GM19328 (cell line): ENCODE measurements around the gene KAZALD1.

Experiments
- ATAC-seq: cut with Tn5 transposase; IDR thresholded peaks from one replicate; pipeline ENCODE4 v1.9.1; 2021; ENCODE audit warnings: mild to moderate bottlenecking, moderate library complexity; ENCODE audit not compliant: unreplicated experiment

Gene KAZALD1

DNA sequence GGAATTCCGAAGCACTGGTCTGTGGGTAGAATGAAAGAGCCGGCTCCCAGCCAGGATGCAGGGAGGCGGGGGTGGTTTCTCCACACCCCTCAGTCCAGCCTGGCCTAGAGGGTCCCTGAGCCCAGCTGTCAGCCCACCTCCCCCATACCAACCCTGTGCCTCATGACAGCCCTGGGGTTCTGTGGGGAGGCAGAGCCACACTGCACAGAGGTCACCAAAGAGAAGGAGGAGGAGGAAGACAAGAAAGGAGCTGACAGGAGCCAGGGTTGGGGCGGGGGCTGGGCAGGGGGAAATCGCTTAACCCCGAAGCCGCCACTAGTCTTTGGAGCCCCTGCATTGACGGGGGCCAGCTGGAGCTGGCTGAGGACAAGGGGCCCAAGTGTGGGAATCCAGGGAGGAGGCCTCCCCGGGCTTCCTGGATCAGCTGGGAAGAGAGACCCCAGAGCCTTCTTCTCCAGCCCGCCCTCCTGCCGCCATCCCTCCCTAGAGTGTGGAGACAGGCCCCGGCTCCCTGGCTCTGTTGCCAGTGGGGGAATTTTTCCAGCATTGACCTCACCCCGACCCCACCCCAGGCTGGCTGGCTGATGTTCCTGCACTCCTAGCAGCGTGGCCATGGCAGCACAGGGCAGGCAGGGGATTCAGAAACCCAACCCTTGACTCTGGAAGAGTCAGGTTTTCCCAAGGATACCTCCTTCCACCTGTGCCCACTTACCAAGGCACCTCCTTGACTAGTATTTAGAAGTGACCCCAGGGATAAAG is 32.5 kb downstream of the KAZALD1 start:
- no peak for ATAC-seq

DNA sequence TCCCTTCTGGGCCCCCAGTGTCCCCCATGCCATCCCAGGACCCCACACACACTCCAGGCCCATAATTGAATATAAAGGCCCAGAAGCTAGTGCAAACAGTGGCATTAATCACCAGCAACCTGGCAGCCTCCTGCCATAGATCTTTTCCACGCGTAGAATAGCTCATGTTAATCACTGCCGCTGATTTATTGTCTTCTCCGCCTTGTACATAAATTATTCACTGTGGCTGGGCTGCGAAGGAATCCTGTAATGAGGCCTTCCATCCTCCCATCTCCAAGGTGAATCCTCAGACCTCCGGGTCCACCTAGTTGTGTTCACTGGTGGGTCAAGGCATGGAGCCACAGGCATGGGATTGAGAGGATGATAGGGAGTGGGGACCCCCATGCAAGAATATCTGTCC is 33.2 kb downstream of the KAZALD1 start:
- no peak for ATAC-seq

DNA sequence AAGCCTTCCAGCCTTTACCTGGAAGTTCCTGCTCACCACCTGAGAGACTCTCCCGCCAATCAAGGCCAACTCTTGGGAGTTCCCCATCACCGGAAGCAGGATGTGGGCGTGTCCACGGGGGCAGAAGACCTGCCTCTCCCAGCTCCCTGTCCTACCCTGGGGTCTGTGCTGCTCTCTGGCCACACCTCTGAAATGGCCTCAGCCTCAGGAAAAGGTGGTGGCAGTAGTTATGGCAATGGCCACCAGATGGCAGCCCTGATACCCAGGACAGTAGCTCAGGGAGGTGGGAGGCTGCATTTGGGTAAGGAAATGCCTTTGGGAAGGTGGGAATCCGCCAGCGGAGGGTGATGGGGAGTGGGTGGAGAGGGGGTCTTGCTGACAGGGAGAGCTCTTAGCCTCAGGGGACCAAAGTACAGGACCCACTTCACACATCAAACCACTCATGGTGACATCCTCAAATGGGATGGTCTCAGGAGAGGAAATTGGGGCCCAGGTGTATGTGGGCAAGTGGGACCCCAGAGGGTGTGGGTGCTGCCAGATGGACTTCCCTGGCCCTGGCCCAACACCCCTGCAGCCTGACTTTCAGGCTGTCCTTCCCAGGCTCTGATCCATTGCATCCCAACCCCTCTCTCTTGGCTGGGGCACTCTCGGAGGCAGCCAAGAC is 33.9 kb downstream of the KAZALD1 start:
- ATAC-seq: no peak

DNA sequence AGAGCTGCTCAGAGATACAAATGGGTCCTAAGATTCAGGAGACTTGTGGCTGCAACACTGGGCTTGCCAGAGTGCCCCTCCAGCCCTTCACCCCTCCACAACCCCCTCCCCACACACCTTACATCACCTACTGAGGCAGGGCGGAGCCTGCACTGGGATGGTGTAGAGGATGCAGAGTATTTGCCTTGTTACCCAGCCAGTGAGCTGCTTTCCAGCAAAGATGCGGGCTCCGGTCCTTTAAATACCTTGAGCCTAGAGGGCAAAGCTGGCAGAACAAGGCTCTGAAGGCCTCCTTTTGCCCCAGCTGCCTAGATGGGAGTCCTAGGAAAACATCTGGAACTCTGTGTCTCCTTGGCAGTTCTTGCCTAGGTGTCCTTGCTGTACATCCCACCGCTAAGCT is 34.6 kb downstream of the KAZALD1 start:
- ATAC-seq: no peak

DNA sequence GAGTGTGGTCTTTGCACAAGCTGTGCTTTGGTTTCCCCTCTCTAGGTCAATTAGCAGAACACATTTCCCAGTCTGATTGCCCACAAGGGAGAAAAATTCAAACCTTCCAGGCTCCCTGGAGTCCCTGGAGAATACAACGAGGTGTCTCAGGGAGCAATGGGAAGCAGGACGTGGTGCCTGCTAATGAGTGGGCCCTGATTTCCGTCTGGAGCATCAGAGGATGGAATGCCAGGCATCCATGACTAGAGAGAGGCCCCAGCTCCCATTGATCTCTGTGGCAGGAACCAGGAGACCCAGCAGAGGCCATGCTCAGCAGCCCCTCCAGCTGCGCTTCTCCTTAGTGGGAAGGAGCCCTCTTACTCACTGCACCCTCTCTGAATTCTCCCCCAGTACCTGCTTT is 36.1 kb downstream of the KAZALD1 start:
- ATAC-seq: no peak

DNA sequence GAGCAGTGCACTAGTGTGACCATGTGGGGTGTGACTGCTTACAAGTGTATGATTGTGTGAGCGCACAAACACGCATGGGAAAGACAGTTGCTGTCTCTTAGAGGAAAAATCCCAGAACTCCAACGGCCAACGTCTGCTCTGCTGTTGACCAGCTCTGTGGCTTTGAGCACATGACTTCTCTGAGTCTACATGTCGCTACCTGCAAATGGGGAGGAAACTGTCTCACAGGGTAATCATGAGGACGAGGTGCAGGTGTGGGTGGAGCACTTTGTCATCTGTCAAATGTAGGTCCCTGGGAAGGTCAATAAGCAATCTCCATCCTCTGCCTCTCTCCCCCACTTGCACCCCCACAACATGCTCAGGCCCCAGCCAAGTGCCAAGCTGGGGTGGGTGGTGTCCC is 38.1 kb downstream of the KAZALD1 start:
- no peak for ATAC-seq

DNA sequence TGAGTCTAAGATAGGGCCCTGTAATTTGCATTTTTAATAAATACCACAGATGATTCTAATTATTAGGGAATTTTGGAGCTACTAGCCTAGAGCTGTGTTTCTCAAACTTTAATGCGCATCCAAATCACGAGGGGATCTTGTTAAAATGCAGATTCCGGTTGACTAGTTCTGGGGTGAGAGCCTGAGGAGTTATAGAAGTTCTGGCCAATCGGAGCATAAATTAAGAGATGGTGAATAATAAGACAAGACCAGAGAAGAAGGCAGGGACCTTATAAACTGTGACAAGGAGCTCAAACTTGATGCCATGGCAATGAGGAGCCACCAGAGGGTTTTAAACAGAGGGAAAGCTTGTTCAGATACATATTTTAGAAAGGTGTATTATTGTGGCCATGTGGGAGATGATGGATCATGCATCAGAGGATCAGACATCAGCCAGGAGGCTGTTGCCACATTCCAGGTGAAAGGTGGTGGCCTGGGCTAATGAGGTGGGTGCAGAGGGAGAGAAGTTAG is 39.6 kb downstream of the KAZALD1 start:
- ATAC-seq: no peak

DNA sequence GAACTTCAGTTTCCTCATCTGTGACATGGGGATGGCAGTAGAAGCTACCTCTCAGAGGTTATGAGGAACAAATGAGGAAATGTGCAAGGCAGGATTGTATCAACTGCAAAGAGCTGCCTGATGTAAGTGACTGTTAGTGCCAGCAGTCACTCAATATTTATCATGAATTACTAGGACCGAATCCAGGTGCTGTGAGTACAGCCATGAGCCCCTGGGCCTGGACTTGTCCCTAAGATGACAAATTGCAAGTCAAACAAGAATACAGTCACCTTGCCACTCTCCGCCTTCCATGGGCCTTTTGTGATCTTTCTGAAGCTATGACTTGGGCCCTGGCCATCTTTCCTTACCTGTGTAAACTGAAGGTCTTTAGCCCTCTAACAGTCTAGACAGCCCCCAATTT is 41.6 kb downstream of the KAZALD1 start:
- ATAC-seq: no peak

DNA sequence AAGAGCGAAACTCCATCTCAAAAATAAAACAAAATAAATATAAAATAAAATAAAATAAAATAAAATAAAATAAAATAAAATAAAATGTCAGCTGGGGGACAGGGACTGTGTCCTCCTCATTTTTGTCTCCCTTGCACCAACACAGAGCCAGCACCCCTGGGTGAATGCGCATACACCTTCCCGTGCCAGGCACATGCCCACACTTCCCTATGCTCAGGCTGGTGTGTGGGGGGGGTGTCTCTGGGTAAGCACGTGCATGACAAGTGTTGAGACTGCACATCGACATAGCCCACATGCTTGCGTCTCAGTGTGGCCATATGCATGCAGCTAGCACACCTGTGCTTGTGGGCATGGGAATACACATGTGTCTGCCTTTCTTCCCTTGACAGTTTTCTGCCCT is 44.6 kb downstream of the KAZALD1 start:
- ATAC-seq: no peak

DNA sequence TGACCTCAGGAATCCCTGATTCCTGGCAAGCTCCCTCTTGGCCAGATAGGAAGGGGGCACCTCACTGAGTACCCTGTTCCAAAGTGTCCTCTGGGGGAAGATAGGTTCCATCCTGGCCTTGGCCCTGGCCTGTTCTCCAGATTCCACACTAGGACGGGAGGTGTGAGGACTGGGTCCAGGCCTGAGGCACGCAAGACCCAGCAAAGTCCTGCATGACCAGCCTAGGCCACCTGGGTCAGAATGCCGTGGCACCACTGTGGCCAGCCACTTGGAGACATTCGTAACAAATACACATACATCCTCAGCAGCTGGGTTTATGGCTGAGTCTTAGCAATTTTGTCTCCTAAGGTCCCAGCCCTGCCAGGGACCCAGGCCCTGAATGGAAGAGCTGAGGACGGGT is 46.0 kb downstream of the KAZALD1 start:
- ATAC-seq: no peak

DNA sequence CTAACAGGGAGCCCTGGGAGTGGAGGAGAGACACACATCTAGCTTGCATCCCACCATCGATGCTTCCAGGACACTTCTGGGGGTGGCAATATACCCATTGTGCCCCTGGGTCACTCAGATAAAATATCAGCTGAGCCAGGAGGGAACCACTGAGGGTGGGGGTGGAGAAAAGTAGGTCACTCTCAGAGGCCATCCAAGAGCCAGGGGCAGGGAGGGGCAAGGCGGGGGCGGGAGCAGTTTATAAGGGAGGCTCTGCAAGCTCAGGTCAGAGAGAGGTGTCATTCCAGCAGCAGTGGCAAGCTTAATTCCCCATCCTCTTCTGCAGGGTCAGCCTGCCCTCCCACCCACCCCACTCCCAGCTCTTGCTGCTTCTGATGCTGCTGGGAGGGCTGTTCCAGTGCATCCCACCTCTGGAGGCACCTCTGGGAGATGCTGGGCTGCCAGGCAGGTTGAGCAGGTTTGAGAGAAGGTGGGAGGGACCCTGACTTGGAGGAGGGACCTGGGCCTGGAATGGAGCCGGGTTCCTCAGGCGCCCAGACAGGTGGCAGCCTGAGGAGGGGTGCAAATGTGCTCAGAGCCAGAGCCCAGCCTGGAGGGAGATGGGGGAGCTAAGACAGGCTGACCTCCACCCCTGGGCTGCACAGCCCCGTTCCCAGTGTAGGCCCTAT is 49.2 kb downstream of the KAZALD1 start:
- ATAC-seq: no peak

DNA sequence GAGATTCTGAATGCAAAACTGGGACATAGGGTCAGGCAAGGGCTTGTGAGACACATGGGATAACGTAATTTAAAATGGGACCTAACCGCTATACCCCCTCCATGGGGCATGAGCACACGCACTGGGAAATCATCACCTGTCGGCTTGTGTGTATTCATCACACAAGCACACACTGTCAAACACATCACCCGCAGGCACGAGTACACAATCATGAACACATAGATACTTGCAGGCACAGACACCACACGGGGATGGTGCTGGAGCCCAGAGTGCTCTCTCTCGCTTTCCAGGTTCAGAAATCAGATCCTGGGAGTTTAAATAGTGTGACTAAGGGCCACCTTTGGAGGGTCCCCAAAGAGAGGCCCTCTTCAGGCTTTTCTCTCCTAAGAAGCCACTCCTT is 49.8 kb downstream of the KAZALD1 start:
- ATAC-seq: no peak

DNA sequence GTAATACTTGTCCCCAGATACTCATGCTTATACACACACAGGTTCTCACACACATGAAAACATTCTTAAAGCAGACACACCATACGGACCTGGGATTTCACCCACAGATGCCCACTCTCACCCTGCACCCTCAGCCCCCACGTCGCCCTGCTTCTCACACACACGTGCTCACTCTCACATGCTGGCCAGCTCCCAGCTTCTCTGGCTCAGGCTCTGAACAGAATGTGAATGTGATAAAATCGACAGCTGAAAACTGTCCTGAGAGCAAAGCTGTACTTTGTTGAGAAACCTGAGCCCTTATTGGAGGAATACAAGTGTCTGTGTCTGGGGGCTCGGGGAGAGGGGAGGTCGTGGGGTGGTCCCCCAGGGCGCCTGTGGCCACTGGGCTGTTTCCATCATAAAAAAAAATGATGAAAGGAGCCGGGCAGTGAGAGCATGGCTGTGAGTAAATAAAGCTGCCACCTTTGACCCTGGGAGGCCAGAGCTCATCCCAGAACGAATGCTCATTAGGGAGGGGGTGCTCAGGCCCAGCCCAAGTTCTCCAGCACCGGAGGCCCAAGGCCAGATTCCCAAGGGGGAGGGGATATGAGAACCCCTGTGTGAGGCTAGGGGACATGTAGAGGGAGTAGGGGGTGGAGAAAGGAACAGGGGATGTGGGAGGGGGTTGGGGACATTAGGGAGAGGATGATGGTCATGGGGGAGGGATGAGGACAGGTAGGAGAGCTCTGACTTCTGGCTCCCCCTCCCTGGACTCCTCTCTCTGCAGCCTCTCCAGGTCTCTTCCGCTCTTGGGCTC is 51.2 kb downstream of the KAZALD1 start:
- no peak for ATAC-seq

DNA sequence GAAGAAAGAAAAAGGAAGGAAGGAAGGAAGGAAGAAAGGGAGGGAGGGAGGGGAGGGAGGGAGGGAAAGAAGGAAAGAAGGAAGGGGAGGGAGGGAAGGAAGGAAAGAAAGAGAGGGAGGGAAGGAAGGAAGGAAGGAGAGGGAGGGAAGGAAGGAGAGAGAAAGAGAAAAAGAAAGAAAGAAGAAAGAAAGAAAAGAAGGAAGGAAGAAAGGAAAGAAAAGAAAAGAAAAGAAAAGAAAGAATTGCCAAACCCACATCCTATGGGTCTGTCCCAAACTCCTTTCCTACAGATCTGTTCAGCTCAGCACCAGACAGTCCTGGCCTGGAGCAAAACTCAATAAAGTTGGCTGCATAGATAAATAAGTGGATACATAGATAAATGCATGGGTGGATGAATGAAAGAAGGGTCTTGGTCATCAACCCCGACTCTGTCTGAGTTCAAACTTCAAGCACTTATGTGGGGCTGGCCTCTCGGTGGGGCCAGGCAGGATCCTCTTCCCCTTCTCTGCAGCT is 52.2 kb downstream of the KAZALD1 start:
- ATAC-seq: no peak

DNA sequence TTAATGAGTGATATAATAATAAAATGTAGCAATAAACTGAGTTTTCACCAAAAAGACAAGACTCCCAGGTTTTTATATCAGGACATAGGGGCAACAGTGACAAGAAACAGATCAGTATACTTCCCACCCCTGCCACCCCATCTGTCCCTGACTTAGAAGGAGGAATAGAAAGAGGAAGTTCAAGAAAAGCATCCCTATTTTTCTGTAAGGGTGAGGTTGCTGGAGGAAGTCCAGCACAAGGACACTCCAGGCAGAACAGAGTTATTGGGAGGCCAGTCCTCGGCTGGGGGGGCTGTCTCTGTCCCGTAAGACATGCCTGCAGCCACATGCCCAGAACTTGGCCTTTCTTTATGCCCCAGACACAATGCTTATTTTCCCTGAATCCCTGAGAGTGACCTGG is 52.9 kb downstream of the KAZALD1 start:
- no peak for ATAC-seq
